ENCODE data around the gene CCDC33.

The CCDC33 gene

DNA sequence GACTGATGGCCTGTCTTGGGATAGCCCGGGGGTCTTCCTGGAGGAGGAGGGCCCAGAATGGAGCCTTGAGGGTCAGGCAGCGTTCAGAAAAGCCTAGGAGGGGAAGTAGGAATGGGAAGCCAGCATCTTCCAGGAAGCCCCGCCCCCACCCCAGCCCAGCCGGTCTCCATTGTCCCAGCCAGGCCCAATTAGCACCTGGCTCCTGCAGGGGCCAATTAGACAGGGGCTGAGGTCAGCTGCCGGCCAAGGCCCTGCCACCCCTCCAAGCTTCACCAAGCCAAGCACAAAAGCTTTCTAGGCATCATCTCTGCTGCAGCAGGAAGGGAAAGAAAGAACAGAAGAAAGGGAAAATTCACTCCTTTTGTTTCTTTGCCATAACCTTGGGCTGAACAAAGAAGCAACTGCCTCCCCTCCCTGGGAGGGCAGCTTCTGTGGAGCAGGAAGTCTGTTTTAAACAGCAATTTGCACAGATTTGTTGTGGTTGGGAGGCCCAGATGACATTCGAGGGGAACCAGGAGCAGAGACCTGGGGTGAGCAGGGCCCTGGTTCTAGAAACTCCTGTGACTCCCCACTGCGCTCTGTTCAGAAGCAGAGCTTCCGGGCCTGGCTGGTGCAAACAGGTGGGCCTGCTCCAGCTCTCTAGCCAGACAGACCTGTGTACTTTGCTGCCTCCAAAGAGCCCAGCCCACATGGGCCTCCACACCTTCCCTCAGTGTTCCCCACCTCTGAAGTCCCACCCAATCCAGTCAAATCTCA lies 83.6 kb downstream of the CCDC33 start:
- H3K27ac ChIP-seq: no peak overlapping the region
- no peak for TF ChIP-seq ZFX (IDR thresholded peaks at IDR 0.05; ENCODE audit: borderline replicate concordance)
- TF ChIP-seq, protein P1, sequence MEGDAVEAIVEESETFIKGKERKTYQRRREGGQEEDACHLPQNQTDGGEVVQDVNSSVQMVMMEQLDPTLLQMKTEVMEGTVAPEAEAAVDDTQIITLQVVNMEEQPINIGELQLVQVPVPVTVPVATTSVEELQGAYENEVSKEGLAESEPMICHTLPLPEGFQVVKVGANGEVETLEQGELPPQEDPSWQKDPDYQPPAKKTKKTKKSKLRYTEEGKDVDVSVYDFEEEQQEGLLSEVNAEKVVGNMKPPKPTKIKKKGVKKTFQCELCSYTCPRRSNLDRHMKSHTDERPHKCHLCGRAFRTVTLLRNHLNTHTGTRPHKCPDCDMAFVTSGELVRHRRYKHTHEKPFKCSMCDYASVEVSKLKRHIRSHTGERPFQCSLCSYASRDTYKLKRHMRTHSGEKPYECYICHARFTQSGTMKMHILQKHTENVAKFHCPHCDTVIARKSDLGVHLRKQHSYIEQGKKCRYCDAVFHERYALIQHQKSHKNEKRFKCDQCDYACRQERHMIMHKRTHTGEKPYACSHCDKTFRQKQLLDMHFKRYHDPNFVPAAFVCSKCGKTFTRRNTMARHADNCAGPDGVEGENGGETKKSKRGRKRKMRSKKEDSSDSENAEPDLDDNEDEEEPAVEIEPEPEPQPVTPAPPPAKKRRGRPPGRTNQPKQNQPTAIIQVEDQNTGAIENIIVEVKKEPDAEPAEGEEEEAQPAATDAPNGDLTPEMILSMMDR (IDR thresholded peaks at IDR 0.05): no peak

DNA sequence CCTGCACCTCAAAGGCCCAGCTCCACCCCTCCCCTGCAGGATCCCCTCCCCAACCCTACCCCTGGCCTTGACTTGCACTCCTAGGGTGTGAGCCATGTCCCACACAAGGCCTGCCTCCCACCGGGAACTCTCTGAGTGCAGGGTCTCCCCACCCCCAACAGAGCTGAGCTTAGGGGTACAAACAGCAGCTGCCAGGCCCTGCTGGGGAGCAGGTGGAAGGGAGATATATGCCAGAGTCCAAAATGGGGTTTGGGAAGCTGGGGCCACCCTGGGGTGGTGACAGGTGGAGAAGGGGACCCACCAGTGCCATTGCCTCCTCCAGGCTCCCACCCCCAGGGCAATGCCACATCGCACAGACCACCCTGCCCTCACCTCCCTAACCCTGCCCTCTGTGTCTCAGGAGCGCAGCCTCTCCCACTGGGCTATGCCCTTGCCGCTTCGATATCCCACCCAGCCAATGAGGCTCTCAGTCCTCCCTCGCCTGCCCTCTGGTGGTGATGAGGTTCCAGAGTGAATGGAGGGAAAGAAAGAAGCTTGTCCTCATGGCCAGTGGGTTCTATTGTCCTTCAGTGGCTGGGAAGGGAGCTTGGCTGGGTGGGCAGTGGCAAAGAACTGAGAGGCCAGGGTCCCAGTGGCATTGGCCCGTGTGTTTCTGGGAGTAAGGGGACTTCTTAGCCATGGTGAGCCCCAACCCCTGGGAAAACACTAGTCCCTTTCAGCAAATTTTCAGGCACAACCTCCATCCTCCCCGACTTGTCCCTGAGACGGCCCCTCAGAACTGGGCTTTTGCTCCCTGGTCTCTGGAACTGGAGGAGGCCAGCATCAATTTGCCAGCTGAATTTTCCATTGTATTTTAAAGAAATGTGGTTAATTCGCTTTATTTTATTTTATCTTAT lies 84.5 kb downstream of the CCDC33 start:
- TF ChIP-seq, protein P1 (IDR thresholded peaks at IDR 0.05): peak; percentile 83
- TF ChIP-seq ZFX (IDR thresholded peaks at IDR 0.05; ENCODE audit: borderline replicate concordance): no peak
- no peak overlapping the region for H3K27ac ChIP-seq

DNA sequence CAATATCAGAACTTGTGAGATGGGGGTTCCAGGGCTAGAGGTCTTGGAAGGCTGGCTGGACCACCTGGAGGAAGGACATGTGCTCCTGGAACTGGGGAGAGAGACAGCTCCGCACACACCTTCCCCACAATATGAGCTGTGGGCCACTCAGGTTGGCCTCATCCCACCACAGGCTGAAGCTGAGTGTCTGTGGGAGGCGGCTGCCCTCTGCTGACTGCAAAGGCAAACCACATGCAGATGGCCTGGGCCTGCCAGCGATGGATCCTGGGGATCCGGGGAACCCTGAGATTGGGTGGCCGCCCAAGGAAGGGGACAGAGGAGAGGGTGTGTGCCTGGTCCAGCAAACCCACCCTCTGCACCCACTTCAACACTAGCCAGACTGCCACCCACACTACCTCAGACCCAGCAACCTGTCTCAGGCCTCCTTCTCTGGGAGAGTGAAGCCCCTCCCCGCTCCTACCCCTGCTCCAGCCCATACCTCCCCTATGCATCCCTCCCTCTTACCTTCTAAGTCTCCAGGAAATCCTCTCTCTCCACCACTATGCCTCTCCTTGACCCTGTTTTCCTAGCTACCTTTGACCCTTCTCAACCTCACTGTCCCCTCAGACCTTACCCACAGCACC lies 86.5 kb downstream of the CCDC33 start:
- no peak overlapping the region for H3K27ac ChIP-seq
- TF ChIP-seq, protein P1 (IDR thresholded peaks at IDR 0.05): peak; percentile 88
- no peak for TF ChIP-seq ZFX (IDR thresholded peaks at IDR 0.05; ENCODE audit: borderline replicate concordance)

DNA sequence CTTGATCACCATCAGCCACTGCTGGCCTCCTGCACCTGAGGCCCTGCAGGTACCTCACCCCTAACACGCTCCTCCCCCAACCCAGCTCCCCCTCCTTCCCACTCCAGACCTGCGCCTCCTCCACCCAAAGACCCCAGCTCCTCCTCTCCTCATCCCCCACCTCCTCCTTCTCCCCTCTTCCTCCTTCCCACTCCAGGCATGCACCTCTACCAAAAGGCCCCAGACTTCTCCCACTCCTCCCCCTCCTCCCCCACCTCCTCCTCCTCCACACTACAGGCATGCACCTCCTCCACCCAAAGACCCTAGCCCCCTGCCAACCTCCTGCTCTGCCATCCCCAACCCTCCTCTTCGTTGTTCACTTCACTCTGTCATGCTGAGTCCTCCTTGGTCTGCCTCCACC lies 88.6 kb downstream of the CCDC33 start:
- TF ChIP-seq, protein P1 (IDR thresholded peaks at IDR 0.05): no peak
- TF ChIP-seq ZFX (IDR thresholded peaks at IDR 0.05; ENCODE audit: borderline replicate concordance): no peak
- H3K27ac ChIP-seq: no peak overlapping the region

DNA sequence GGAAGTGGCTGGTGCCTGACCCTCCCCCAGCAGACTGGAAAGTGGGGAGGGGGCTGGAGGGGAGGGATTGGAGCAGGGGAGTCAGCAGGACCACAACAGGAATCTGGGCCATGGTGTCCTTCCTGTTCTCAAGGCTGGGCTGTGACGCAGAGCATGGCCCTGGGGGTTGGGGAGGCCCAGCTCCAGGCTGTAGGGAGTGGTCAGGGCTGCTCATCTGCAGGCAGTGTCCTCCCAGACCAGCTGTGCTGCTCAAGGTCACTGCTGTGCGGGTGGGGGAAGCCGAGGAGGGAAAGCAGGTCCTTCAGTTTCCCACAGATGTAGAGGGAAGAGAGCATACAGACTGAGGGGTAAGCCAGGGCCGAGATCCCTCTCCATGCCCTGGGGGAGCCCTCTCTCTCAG lies 90.6 kb downstream of the CCDC33 start:
- TF ChIP-seq, protein P1 (IDR thresholded peaks at IDR 0.05): no peak
- no peak for TF ChIP-seq ZFX (IDR thresholded peaks at IDR 0.05; ENCODE audit: borderline replicate concordance)
- no peak overlapping the region for H3K27ac ChIP-seq

DNA sequence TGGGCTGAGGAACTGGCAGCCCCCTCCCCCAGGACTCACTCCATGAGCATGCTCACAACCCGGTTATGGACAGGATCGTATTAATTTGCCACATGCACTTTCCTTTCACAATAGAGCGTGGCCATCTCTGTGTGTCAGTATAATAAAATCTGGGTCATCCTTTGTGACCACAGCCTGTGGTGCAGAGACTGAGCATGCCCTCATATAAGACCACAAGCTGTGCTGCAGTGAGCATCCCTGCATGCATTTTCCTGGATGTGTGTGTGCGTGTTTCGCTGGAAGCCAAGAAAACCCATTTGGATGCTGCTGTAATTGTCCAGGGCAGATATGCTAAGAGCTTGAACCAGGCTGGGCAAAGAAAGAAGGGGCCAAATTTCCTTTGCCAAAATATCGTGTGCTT lies 91.6 kb downstream of the CCDC33 start:
- H3K27ac ChIP-seq: no peak overlapping the region
- TF ChIP-seq, protein P1 (IDR thresholded peaks at IDR 0.05): no peak
- no peak for TF ChIP-seq ZFX (IDR thresholded peaks at IDR 0.05; ENCODE audit: borderline replicate concordance)
